Lower lobe of right lung (tissue), 2 donors: ENCODE measurements around the gene TOE1. TPM values are rescaled to one million over a fixed set of nuclear protein-coding genes. Genes with fewer than 3 reads are reported as not detected.

Experiments used
- ATAC-seq, 2 donors: fragments of 200-7000 bp; cut with Tn5 transposase; one replicate each; pipeline ENCODE4 v1.9.1; 2020 to 2022; ENCODE audit warnings: mild to moderate bottlenecking in 2 of 2, moderate library complexity in 2 of 2
- DNase-seq: peaks from one replicate; pipeline ENCODE4 v3.0.0-alpha.2; 2020
- H3K27ac ChIP-seq: fragments of 200-600 bp; one replicate; pipeline ENCODE4 v1.8.0; 2022
- H3K27me3 ChIP-seq: fragments of 200-600 bp; one replicate; pipeline ENCODE4 v1.8.0; 2022; ENCODE audit warnings: low read depth
- H3K36me3 ChIP-seq: fragments of 200-600 bp; one replicate; pipeline ENCODE4 v1.8.0; 2022; ENCODE audit warnings: mild to moderate bottlenecking
- H3K4me1 ChIP-seq: fragments of 200-600 bp; one replicate; pipeline ENCODE4 v1.8.0; 2022
- H3K4me3 ChIP-seq: fragments of 200-600 bp; one replicate; pipeline ENCODE4 v1.8.0; 2022; ENCODE audit warnings: mild to moderate bottlenecking
- H3K9me3 ChIP-seq: fragments of 200-600 bp; one replicate; pipeline ENCODE4 v1.8.0; 2022
- CTCF ChIP-seq: fragments of 200-600 bp; IDR thresholded peaks from one replicate; pipeline ENCODE4 v1.8.0; 2022; ENCODE audit warnings: antibody characterized with exemption, mild to moderate bottlenecking
- intact Hi-C: fragments of 100-400 bp; cut with DNase I; formaldehyde crosslinking; loops from one replicate; pipeline ENCODE4 v1.11.0; 2022
- total RNA-seq: library from RNA; stranded (reverse); fragmentation: NEBNext Ultra II Directional; extraction: Animal tissue kit (Norgen Biotek cat#: 25700); gene quantifications from one replicate; pipeline ENCODE4 v1.2.1, GENCODE V29; 2021
- donor health status: DM: no; HTN: yes; CAD: no; lungs with severe emphysema.

TOE1 gene
- total RNA-seq, 1 donor from 2014 or later: 11.5 TPM

GRCh38 chr1:45385302-45385701 lies 45.3 kb downstream of the TOE1 start:
- no peak for TF ChIP-seq CTCF
- H3K9me3 ChIP-seq: no peaks in the 10 kb centered on the region
- intact Hi-C loops: no loop called here

GRCh38 chr1:45386219-45386618 lies 46.2 kb downstream of the TOE1 start:
- H3K4me1 ChIP-seq: no peaks in the 10 kb centered on the region
- TF ChIP-seq CTCF: no peak
- no peaks in the 10 kb centered on the region for H3K27me3 ChIP-seq
- intact Hi-C loops: no loop called here
- no peak for ATAC-seq
- no peak overlapping the region for H3K27ac ChIP-seq
- no peak for DNase-seq
- no peaks in the 10 kb centered on the region for H3K36me3 ChIP-seq
- no peaks in the 10 kb centered on the region for H3K9me3 ChIP-seq
- no peak overlapping the region for H3K4me3 ChIP-seq

More at GRCh38 chr1:45385302-45385701, 45.3 kb downstream of the TOE1 start:
- Histone ChIP-seq H3K27me3 (no peaks in the 10 kb centered on the region), H3K36me3 (no peaks in the 10 kb centered on the region), H3K27ac (no peak overlapping the region), H3K4me3 (no peak overlapping the region), H3K4me1 (no peaks in the 10 kb centered on the region)
- no peak for ATAC-seq
- DNase-seq: no peak

Other genes starting within 250 kb of the TOE1 start
- gene ZSWIM5, start 133.6 kb upstream of the TOE1 start, total RNA-seq: 3.6 TPM
- not detected for gene HPDL, start 13.3 kb upstream of the TOE1 start, total RNA-seq
- 23.7 TPM for gene MUTYH, start 270 bp downstream of the TOE1 start, total RNA-seq
- 8.2 TPM for gene TESK2, start 151.0 kb downstream of the TOE1 start, total RNA-seq
- 0.77 TPM for gene CCDC163, start 159.9 kb downstream of the TOE1 start, total RNA-seq
- 5.9 TPM for gene MMACHC, start 160.1 kb downstream of the TOE1 start, total RNA-seq
- gene PRDX1, start 181.7 kb downstream of the TOE1 start, total RNA-seq: 417 TPM
- 203 TPM for gene AKR1A1, start 210.7 kb downstream of the TOE1 start, total RNA-seq
- 50.0 TPM for gene NASP, start 243.9 kb downstream of the TOE1 start, total RNA-seq